ENCODE measurements around the gene POLR2F.

DNA sequence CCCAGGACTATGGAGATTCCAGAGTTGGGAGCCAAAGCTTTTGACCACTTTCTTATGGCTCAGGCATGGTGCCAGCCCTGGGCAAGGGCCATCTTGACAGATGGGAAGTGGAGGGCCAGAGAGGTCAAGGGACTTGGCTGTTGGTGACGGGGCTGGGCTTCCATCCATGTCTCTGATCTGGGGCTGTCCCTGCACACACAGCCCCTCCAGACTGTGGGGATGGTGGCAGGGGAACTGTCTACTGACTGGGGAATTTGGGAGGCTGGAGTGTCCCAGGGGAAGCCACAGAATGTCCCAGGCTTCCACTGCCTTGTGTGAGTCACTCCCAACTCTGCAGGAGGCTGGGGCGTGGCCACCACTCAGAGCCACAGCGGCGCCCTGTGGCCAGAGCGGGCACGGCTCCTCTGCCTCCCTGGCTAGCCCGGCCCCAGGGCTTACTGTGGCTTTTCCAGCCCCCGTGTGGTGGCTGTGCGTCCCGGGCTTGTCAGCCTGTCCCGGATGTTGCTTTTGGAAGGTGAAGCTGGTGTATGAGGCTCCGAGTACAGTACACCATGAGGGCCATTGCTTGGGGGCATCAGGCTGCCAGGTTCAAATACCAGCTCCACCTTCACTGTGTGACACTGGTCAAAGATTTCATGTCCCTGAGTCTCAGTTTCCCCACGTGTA lies 19.7 kb upstream of the POLR2F start:
- TF ChIP-seq EZH2 (IDR thresholded peaks at IDR 0.05; ENCODE audit: borderline replicate concordance, insufficient read depth, low read length, poor library complexity, severe bottlenecking) (no peak), TAF1 (IDR thresholded peaks at IDR 0.05; ENCODE audit: low read depth) (no peak), RAD21 (conservative IDR thresholded peaks at IDR 0.05) (peak; percentile 18), SMC3 (conservative IDR thresholded peaks at IDR 0.05; ENCODE audit: poor library complexity) (peak; percentile 42), MXI1 (conservative IDR thresholded peaks at IDR 0.05; ENCODE audit: poor library complexity, severe bottlenecking) (no peak)
- TF ChIP-seq, protein P1, sequence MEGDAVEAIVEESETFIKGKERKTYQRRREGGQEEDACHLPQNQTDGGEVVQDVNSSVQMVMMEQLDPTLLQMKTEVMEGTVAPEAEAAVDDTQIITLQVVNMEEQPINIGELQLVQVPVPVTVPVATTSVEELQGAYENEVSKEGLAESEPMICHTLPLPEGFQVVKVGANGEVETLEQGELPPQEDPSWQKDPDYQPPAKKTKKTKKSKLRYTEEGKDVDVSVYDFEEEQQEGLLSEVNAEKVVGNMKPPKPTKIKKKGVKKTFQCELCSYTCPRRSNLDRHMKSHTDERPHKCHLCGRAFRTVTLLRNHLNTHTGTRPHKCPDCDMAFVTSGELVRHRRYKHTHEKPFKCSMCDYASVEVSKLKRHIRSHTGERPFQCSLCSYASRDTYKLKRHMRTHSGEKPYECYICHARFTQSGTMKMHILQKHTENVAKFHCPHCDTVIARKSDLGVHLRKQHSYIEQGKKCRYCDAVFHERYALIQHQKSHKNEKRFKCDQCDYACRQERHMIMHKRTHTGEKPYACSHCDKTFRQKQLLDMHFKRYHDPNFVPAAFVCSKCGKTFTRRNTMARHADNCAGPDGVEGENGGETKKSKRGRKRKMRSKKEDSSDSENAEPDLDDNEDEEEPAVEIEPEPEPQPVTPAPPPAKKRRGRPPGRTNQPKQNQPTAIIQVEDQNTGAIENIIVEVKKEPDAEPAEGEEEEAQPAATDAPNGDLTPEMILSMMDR (IDR thresholded peaks at IDR 0.05; ENCODE audit: poor library complexity, severe bottlenecking) = peak; percentile 66
- TF ChIP-seq, protein P2, sequence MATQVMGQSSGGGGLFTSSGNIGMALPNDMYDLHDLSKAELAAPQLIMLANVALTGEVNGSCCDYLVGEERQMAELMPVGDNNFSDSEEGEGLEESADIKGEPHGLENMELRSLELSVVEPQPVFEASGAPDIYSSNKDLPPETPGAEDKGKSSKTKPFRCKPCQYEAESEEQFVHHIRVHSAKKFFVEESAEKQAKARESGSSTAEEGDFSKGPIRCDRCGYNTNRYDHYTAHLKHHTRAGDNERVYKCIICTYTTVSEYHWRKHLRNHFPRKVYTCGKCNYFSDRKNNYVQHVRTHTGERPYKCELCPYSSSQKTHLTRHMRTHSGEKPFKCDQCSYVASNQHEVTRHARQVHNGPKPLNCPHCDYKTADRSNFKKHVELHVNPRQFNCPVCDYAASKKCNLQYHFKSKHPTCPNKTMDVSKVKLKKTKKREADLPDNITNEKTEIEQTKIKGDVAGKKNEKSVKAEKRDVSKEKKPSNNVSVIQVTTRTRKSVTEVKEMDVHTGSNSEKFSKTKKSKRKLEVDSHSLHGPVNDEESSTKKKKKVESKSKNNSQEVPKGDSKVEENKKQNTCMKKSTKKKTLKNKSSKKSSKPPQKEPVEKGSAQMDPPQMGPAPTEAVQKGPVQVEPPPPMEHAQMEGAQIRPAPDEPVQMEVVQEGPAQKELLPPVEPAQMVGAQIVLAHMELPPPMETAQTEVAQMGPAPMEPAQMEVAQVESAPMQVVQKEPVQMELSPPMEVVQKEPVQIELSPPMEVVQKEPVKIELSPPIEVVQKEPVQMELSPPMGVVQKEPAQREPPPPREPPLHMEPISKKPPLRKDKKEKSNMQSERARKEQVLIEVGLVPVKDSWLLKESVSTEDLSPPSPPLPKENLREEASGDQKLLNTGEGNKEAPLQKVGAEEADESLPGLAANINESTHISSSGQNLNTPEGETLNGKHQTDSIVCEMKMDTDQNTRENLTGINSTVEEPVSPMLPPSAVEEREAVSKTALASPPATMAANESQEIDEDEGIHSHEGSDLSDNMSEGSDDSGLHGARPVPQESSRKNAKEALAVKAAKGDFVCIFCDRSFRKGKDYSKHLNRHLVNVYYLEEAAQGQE (IDR thresholded peaks at IDR 0.05; ENCODE audit: borderline replicate concordance) = no peak
